ENCODE measurements around the gene ADAMTSL3. TPM values are rescaled to one million over a fixed set of nuclear protein-coding genes. Genes with fewer than 3 reads are reported as not detected.

Gene ADAMTSL3
- total RNA-seq, 1 donor: 2.0 TPM

- no peak overlapping the region for H3K4me3 ChIP-seq (ENCODE audit: low read depth, low read length)
- TF ChIP-seq CTCF (IDR thresholded peaks at IDR 0.05; ENCODE audit: insufficient read depth, low read length): no peak
- DNase-seq (ENCODE audit: low read depth): no peak
Measured at GRCh38 chr15:83866692-83867091, 212.8 kb downstream of the ADAMTSL3 start.

- H3K4me3 ChIP-seq (ENCODE audit: low read depth, low read length): no peak overlapping the region
- peak; percentile 50 for DNase-seq (ENCODE audit: low read depth)
- TF ChIP-seq CTCF (IDR thresholded peaks at IDR 0.05; ENCODE audit: insufficient read depth, low read length): no peak
Measured at GRCh38 chr15:83869341-83869740, 215.4 kb downstream of the ADAMTSL3 start.

GRCh38 chr15:83871808-83872559 is 218.1 kb downstream of the ADAMTSL3 start:
- H3K4me3 ChIP-seq (ENCODE audit: low read depth, low read length): no peak overlapping the region
- TF ChIP-seq CTCF (IDR thresholded peaks at IDR 0.05; ENCODE audit: insufficient read depth, low read length): no peak
- peak; percentile 91 for DNase-seq (ENCODE audit: low read depth)

- H3K4me3 ChIP-seq (ENCODE audit: low read depth, low read length): no peak overlapping the region
- no peak for TF ChIP-seq CTCF (IDR thresholded peaks at IDR 0.05; ENCODE audit: insufficient read depth, low read length)
- DNase-seq (ENCODE audit: low read depth): peak; percentile 40
Measured at GRCh38 chr15:83873966-83874365, 220.0 kb downstream of the ADAMTSL3 start.

- TF ChIP-seq CTCF (IDR thresholded peaks at IDR 0.05; ENCODE audit: insufficient read depth, low read length): no peak
- H3K4me3 ChIP-seq (ENCODE audit: low read depth, low read length): no peak overlapping the region
- no peak for DNase-seq (ENCODE audit: low read depth)
Measured at GRCh38 chr15:83880529-83880928, 226.6 kb downstream of the ADAMTSL3 start.

DNA sequence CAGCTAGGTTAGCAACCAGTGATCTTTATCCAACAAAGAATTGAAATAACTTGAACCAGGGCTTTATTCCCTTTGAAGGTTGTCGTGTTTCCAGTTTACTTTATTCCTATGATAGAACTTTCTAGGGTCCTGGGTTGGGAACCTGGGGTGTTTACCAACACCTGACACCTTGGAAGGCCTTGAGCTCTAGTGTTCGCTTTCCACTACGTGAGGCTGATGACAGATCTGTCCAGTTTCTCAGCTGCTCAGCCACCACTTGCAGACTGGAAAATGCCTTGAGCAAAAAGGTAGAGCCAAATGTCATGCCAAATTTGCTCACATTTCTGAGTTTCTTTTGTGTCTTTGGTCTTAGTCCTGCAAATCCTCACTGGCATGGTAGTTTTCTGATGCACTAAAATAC is 227.2 kb downstream of the ADAMTSL3 start:
- no peak for DNase-seq (ENCODE audit: low read depth)
- TF ChIP-seq CTCF (IDR thresholded peaks at IDR 0.05; ENCODE audit: insufficient read depth, low read length): no peak
- H3K4me3 ChIP-seq (ENCODE audit: low read depth, low read length): no peak overlapping the region

- TF ChIP-seq CTCF (IDR thresholded peaks at IDR 0.05; ENCODE audit: insufficient read depth, low read length): no peak
- DNase-seq (ENCODE audit: low read depth): no peak
- no peak overlapping the region for H3K4me3 ChIP-seq (ENCODE audit: low read depth, low read length)
Measured at GRCh38 chr15:83886321-83886720, 232.4 kb downstream of the ADAMTSL3 start.

Data from fibroblast of the aortic adventitia (primary cell).